Activated CD8-positive, alpha-beta memory T cell treated with anti-CD3 and anti-CD28 coated beads for 4 hours (primary cell): ENCODE data around the gene SSMEM1.
A peak's percentile ranks its signal among the peaks of the same experiment; 100 is the strongest.
"Not testable (repeated sequence)": the region's sequence is repeated elsewhere in the genome, so short reads cannot be mapped to it uniquely, and the experiment has no call there.

Source experiments
- DNase-seq, 2 donors: peaks; one replicate each; pipeline ENCODE4 v3.0.0-alpha.2; 2020; ENCODE audit warnings: low read depth in 2 of 2

Gene SSMEM1, protein sequence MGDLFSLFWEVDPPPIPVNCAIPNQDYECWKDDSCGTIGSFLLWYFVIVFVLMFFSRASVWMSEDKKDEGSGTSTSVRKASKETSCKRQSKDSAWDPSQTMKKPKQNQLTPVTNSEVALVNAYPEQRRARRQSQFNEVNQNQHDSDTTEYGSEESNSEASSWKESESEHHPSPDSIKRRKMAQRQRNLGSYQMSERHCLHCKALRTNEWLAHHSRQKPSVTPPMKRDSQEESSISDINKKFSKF

DNA sequence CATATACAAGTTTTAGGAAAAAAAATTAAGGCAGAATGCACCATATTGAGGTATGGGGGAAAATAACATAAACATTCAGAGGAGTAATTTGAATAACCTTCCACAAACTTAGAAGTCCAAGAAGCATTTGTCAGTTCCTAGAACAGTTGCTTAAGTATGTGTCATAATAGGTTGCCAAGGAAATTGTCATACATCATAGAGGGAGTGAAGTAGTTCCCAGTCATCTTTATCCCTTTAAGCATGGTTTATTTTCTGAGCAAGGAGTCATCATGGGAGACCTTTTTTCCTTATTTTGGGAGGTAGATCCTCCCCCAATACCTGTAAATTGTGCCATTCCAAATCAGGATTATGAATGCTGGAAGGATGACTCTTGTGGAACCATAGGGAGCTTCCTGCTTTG is at the start of gene SSMEM1:
SSMEM1 (plus strand) TSS at position 219 of the 400 bp plus-strand sequence; CDS start at position 270, 51 bp downstream.
- no peak for DNase-seq

DNA sequence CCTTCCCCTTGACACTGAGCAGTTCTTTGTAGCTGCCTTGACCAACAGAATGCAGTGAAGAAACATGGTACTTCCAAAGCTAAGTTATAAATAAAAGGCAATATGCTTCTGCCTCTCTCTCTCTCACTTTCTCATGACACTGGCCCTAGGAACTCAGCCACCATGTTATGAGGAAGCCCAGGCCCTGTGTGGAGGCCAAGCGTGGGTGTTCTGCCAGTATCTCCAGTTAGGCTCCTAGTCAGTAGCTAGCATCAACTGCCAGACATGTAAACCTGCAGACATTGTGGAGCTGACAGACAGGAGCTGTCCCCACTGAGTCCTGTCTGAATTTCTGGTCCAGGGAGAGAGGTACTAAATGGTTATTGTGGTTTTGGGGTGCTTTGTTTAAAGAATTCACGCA is 47.6 kb upstream of the SSMEM1 start:
- no peak for DNase-seq

DNA sequence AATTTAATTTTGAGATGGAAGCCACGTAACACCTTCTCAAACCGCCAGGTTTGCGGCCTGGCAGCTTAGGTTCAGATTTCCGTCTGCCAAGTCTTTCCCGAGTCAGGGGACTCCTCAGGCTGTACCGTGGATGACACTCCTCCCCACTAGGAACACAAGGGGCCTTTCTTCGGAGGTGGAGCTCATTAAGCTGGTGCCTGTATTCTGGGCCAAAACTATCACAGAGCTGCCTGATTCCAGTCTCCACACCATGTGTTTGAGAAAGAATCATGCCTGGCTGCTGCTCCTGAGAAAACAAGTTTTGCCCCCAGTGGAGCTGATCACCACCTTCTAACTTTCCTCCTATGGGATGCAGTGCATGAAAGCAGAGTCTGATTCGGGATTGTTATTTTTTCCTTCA is 47.2 kb upstream of the SSMEM1 start:
- DNase-seq = no peak

DNA sequence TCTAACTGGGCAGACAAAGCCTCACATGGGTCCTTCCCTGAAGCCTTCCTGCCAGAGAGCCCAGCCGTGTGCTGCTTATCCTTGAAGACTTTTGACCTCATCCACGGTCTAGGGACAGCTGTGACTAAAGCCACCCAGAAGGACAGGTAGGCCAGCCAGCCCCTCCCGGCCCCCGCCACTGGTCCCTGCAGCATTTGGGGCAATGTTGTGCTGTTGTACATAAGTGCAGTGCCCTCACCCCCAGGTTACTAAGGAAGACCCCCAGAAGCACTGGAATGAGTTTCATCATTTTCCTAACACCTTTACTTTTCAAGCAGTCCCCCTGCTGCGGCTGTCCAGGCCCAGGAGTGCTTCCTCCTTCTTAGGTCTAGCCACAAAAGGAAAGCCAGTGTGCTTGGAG is 45.5 kb upstream of the SSMEM1 start:
- no peak for DNase-seq

DNA sequence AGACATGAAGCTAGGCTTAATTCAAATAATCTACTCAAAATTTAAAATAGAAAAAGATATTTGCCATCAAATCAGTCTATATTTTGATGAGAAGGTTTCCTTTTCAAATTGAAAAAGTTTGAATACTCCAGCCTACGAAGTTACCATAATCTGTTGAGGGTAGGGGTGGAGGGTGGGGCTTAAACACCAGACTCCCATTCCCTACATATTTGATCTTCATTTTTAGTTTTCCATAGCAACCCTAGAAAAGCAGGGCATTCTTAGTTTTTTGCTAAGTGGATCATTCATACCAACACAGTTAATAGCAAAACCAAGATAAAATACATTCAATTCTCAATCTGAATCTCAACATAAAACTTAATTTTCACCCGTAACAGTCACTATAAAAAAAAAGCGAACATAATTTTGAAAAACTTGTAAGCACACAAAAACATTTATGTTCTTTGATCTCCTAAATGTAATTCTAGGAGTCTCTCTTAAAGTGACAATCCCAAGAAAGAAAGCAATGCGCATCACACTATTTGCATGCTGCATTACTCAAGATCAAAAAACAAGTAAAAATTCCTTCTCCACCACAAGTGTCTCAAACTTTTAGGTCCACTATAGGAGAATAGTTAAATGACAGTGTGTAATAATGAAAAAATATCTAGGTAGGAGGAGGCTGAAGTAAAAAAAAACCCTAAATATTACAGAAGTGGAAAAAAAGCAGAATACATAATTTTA is 33.3 kb upstream of the SSMEM1 start:
- no peak for DNase-seq

DNA sequence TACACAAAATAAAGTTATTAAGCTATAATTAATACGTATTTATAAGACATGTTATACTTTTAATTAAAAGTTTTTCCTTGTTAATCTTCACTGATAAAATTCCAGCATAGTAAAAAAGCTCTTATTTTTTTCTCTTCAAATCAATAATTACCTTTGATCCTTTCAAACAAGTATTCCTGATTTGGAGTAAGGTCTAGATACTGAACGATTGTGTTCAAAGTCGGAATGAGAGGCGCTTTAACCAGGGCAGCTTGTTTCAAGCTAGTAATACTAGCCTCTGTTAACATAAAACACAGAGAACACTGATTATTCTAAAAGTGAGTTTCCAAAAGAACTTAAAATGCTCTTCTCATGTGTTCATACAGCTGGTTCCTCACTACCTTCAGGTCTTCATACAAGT is 29.4 kb upstream of the SSMEM1 start:
- DNase-seq = no peak

DNA sequence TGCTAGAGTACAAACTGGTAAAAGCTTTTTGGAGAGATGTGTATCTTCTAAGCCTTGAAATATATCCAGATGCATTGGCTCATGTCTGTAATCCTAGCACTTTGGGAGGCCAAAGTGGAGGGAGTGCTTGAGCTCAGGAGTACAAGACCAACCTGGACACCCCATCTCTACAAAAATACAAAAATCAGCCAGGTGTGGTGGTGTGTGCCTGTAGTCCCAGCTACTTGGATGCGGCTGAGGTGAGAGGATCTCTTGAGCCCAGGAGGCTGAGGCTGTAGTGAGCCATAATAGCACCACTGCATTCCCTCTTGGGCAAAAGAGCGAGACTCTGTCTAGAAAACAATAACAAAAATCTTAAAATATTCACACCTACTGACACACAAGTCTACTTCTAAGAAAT is 28.0 kb upstream of the SSMEM1 start:
- DNase-seq = no peak

DNA sequence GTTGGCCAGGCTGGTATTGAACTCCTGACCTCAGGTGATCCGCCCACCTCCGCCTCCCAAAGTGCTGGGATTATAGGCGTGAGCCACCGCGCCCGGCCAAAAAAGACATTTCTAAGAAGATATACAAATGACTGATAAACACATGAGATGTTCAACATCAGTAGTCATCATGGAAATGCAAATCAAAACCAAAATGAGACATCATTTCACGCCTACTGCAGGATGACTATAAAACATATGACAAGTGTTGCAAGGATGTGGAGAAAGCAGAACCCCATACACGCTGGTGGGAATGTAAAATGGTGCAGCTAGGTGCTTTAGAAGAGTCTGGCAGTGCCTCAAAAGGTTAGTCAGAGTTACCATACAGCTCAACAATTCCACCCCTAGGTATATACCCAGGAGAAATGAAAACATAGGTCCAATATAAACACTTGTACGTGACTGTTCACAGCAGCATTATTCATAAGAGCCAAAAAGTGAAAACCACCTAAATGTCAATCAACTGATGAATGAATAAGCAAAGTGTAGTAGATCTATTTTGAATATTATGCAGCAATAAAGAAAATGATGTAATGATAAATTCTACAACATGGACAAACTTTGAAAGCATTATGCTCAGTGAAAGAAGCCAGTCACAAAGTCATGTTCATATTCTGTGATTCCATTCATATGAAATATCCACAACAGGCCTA is 26.9 kb upstream of the SSMEM1 start:
- DNase-seq = no peak

DNA sequence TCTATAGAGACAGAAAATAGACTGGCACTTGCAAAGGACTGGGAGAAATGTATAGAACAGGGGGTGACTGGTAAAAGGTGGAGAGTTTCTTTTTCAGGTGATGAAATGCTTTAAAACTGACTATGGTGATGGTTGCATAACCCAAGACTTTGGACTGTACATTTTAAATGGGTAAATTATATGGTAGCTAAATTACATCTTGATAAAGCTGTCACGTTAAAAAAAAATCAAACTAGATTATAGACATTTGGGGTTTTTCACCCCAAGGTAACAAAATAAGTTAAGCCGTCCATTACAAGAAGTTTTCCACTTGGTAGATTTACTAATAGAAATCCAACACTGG is 26.4 kb upstream of the SSMEM1 start:
- DNase-seq = no peak

DNA sequence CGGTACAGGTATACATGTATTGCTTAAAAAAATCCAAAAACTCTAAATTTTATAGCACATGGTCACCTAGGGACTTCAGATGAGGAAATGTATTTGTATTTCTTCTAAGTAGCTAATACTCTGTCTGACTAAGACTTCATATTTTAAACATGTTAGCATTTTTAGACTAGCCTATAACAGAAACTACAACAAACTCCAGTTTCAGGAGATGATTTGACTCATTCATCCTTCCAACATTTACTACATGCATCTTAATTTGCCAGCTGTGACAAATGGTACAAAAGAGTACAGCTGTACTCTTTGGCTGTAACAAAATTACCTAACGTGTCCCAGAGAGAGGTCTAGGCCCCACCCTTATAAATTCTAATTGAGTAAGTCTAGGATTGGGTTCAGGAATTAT is 24.7 kb upstream of the SSMEM1 start:
- no peak for DNase-seq

DNA sequence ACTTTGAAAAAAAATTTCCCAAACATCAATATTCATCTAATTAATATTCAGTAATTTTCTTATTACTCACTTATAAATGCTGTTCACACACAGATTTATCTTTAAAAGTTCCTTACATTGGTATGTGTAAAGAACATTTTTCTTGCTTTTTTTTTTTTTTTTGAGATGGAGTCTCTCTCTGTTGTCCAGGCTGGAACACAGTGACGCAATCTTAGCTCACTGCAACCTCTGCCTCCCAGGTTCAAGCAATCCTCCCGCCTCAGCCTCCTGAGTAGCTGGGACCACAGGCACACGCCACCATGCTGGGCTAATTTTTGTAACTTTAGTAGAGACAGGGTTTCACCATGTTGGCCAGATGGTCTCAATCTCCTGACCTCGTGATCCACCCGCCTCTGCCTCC is 23.3 kb upstream of the SSMEM1 start:
- not testable (repeated sequence) for DNase-seq

DNA sequence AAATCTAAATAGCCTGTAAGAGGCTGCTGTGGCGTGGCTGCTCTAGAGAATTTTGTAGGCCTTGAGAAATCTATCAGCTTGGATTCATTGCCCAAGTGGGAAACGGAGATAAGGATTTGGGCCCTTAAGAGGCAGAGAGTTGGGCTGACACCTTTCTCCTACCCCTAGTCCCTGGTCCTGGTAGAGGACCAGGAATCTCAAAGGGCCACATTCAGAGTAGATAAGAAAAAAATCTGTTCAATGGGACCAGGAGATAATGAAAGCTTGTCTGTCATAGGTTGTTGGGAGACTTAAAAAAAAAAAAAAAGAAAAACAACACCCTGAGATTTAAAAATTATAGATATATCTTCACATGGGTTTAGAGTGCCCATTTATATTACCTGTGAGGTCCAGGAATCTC is 20.3 kb upstream of the SSMEM1 start:
- DNase-seq = no peak

DNA sequence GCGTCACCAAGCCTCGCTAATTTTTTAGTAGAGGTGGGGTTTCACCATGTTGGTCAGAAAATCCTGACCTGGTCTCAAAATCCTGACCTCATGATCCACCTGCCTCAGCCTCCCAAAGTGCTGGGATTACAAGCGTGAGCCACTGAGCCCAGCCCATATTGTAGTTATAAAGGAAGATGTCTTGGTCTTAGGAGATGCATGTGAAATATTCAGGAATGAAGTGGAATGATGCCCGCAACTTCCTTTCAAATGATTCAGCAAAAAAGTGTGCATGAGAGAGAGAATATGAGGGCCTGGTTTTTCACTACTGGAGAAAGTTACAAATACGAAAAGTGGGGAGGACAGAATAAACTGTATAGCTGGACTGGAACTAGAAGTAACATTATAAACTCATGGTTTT is 18.3 kb upstream of the SSMEM1 start:
- no peak for DNase-seq

DNA sequence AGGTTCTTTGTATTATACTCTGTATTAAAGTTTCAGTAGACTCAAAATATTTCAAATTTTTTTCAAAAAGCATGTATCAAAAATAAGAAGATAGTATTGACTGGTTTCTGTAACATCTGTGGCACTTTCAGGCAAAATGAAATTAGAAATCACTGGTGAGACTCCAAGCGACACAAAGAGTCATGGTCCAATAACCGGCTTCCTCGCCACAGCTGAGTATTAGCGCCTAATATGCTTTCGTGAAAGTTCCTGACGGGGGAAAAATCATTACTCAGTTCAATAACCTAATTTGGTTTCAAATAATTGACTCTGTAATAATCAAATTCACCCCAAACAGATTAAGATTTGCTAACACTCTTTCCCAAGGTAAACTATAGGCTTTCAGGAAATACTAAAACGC is 15.9 kb upstream of the SSMEM1 start:
- DNase-seq = no peak

DNA sequence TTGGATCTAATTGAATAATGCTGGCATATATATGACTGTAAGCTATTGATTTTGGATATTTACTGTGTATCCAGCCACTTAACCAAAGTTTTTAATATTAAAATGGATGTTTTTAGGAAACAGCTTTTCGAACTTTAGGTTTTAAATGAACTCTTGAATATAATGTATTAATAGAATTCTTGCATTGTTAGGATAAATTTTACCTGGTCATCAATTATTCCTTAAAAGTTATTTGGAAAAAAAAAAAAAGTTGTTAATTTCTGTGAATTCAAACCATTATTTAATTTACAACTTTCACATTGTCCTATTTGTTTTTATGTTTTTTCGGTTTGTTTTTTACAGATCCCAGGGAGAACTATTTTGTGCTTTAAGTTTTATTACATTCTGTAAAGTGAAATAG is 12.3 kb upstream of the SSMEM1 start:
- no peak for DNase-seq

DNA sequence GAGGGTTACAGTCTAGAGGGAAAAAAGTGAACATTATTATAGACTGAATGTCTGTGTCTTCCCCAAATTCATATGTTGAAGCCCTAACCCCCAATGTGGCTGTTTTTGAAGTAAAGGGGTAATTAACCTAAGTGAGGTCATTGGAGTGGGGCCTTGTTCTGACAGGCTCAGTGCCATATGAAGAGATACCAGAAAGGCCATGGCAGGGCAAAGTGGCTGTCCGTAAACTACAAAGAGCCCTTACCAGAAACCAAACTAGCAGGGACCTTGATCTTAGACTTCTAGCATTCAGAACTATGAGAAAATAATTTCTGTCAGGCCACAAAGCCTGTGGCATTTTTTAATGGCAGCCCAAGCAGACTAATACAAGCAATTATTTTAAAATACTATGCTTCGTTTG is 11.2 kb upstream of the SSMEM1 start:
- DNase-seq = no peak

DNA sequence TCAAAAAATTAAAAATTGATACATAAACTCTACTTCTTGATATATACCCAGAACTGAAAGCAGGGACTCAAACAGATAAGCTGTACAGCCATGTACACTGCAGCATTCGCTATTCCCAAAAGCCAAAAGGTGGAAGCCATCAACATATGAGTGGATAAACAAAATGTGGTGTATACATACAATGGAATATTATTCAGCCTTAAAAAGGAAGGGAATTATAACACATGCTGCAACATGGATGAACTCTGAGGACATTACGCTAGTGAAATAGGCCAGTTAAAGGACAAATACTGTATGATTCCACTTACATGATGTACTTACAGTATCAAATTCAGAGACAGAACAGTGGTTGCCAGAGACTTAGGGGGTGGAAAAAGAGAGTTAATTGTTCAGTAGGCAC is 10.6 kb upstream of the SSMEM1 start:
- DNase-seq = no peak

DNA sequence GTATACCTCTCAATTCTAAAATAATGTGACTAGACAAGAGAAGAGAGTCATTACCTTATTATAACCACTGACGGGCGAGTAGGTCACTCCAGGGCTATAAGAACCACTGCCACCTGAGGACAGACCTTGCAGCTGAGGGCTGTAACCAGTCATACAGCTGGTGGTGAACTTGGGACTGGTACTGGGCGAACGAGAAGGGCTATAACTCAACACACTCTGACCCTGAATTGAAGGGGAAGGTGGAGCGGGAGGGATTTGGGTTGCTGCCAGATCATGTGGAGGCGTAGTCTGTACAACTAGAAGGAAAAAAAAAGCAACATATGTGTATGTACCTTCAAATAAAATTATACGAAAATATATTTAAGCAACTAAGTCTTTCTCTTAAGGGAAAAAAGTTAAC is 5.9 kb upstream of the SSMEM1 start:
- no peak for DNase-seq

DNA sequence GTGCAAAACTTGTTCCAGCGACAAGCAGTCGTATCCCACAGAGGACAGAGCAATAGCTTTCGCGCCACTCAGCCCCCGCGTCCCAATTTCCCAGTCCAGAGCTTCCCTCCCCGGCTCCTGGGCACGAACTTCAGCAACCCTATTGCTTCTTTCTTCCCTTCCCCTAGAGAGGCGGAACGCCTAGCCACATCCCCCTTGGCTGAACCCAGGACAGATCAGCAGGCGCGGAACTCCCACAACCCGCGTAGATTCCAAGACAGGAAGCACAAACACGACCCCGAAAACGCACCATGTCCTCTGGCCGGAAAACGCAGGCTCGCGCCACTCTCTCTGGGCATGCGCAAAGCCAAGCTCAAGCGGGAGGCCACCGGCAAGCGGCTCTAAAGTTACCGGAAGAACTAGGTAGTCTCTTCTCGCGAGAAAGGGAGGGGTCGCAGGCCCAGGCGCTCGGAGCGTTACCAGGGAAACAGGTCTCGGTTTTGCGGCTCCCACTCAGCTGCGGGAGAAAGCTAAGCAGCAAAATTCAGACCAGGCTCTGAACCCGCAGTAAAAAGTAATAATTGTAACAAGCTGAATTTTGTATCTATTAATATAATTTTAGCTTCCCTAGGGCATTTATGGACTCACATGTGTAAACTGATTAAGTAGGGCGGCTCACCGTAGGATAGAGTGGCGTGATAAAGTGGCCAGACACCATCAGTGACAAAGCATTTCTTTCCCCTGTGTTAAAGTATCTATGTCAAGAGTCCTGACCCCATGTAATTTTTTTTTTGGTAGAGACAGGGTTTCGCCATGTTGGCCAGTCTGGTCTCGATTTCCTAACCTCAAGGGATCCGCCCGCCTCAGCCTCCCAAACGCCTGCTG is 2.3 kb upstream of the SSMEM1 start, which contains the start of gene TMEM209:
TMEM209 (minus strand) TSS at position 323 of the 864 bp plus-strand sequence; CDS start at position 292, 31 bp downstream.
- DNase-seq = peak; percentile 84 to 91

DNA sequence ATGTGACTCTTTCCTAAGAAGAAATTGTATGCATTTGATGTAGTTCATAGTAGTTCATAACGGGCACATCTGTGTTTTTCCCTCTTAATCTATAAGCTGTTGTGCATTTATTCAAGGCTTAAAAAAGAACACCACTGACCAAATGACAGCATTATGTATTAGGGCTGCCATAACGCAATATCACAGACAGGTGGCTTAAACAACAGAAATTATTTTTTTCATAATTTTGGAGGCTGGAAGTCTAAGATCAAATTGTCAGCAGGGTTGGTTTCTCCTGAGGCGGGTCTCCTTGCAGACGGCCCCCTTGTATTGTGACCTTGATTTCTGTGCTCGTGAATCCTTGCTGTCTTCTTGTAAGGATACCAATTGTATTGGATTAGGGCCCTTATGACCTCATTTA is 627 bp upstream of the SSMEM1 start:
- DNase-seq = no peak

DNA sequence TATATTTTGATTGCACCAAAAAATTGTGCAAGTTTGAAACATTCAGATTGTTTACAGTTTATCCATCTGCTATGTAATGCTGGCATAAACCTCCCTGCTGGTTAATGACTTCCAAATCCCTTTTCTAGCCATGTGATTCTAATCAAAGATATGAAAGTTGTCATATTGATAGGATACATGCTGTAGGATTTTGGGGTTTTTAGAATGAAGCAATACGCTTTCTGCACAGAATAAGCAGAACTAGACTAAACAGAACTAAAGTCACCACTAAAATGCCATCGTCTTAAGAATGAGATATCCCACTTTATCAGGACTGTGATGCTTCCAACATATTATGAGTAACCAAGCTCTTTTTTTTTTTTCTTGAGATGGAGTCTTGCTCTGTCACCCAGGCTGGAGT is 856 bp downstream of the SSMEM1 start:
- no peak for DNase-seq
